T-helper 2 cell treated with Interferon-gamma antibody and Interleukin-4, amounts not matched to agents 5 μg/mL and 100 μg/mL, for 36 hours (primary cell): ENCODE data around the gene AKR1B15.
"Not testable (repeated sequence)": the region's sequence is repeated elsewhere in the genome, so short reads cannot be mapped to it uniquely, and the experiment has no call there.

Experiments used
- DNase-seq: peaks from one replicate; pipeline ENCODE4 v3.0.0; 2021; ENCODE audit warnings: low spot score
- H3K27ac Mint-ChIP-seq: one replicate; pipeline ENCODE4 v1.8.0; 2021; ENCODE audit warnings: mild to moderate bottlenecking, mixed read lengths
- H3K27me3 Mint-ChIP-seq: one replicate; pipeline ENCODE4 v1.8.0; 2021; ENCODE audit warnings: low read depth, mixed read lengths
- H3K36me3 Mint-ChIP-seq: one replicate; pipeline ENCODE4 v1.8.0; 2021; ENCODE audit warnings: low read depth, mixed read lengths
- H3K4me1 Mint-ChIP-seq: one replicate; pipeline ENCODE4 v1.8.0; 2021; ENCODE audit warnings: low read depth, mixed read lengths
- H3K4me3 Mint-ChIP-seq: one replicate; pipeline ENCODE4 v1.8.0; 2022; ENCODE audit warnings: mild to moderate bottlenecking, moderate library complexity, mixed read lengths
- H3K9me3 Mint-ChIP-seq: one replicate; pipeline ENCODE4 v1.8.0; 2021; ENCODE audit warnings: mixed read lengths

AKR1B15 gene

GRCh38 chr7:134520130-134520529 lies 28.8 kb upstream of the AKR1B15 start:
- H3K27me3 Mint-ChIP-seq = peaks cover 22% of the 10 kb centered on the region
- H3K36me3 Mint-ChIP-seq = no peaks in the 10 kb centered on the region
- no peak overlapping the region for H3K4me3 Mint-ChIP-seq
- no peak for DNase-seq
- H3K4me1 Mint-ChIP-seq = no peaks in the 10 kb centered on the region
- H3K9me3 Mint-ChIP-seq = no peaks in the 10 kb centered on the region
- no peak overlapping the region for H3K27ac Mint-ChIP-seq

- no peaks in the 10 kb centered on the region for H3K9me3 Mint-ChIP-seq
- no peaks in the 10 kb centered on the region for H3K4me1 Mint-ChIP-seq
- H3K27ac Mint-ChIP-seq = no peak overlapping the region
- no peak for DNase-seq
- peaks cover 11% of the 10 kb centered on the region for H3K27me3 Mint-ChIP-seq
- H3K4me3 Mint-ChIP-seq = no peak overlapping the region
- no peaks in the 10 kb centered on the region for H3K36me3 Mint-ChIP-seq
Observed at GRCh38 chr7:134522601-134523000, 26.3 kb upstream of the AKR1B15 start.

- not testable (repeated sequence) for H3K9me3 Mint-ChIP-seq, DNase-seq, H3K4me1 Mint-ChIP-seq, H3K36me3 Mint-ChIP-seq, H3K27ac Mint-ChIP-seq, H3K4me3 Mint-ChIP-seq
- peaks cover 18% of the 10 kb centered on the region for H3K27me3 Mint-ChIP-seq
Observed at GRCh38 chr7:134525449-134525848, 23.5 kb upstream of the AKR1B15 start.

- not testable (repeated sequence) for DNase-seq, H3K36me3 Mint-ChIP-seq, H3K4me1 Mint-ChIP-seq, H3K27ac Mint-ChIP-seq, H3K9me3 Mint-ChIP-seq, H3K4me3 Mint-ChIP-seq
- H3K27me3 Mint-ChIP-seq = peaks cover 18% of the 10 kb centered on the region
Observed at GRCh38 chr7:134526552-134527248, 22.2 kb upstream of the AKR1B15 start.

GRCh38 chr7:134527979-134528371 lies 20.9 kb upstream of the AKR1B15 start:
- Mint-ChIP-seq H3K4me1 (no peaks in the 10 kb centered on the region), H3K27me3 (peaks cover 13% of the 10 kb centered on the region), H3K27ac (no peak overlapping the region), H3K4me3 (no peak overlapping the region), H3K9me3 (no peaks in the 10 kb centered on the region), H3K36me3 (no peaks in the 10 kb centered on the region)
- no peak for DNase-seq

GRCh38 chr7:134528749-134529148 lies 20.2 kb upstream of the AKR1B15 start:
- peaks cover 13% of the 10 kb centered on the region for H3K27me3 Mint-ChIP-seq
- H3K4me1 Mint-ChIP-seq = no peaks in the 10 kb centered on the region
- H3K27ac Mint-ChIP-seq = no peak overlapping the region
- H3K4me3 Mint-ChIP-seq = no peak overlapping the region
- DNase-seq = no peak
- H3K9me3 Mint-ChIP-seq = no peaks in the 10 kb centered on the region
- no peaks in the 10 kb centered on the region for H3K36me3 Mint-ChIP-seq

GRCh38 chr7:134530460-134530859 lies 18.4 kb upstream of the AKR1B15 start:
- no peaks in the 10 kb centered on the region for H3K4me1 Mint-ChIP-seq
- H3K27ac Mint-ChIP-seq = no peak overlapping the region
- H3K36me3 Mint-ChIP-seq = no peaks in the 10 kb centered on the region
- no peak for DNase-seq
- H3K9me3 Mint-ChIP-seq = no peaks in the 10 kb centered on the region
- no peak overlapping the region for H3K4me3 Mint-ChIP-seq
- peaks cover 11% of the 10 kb centered on the region for H3K27me3 Mint-ChIP-seq

- no peak overlapping the region for H3K27ac Mint-ChIP-seq
- no peaks in the 10 kb centered on the region for H3K36me3 Mint-ChIP-seq
- no peaks in the 10 kb centered on the region for H3K9me3 Mint-ChIP-seq
- no peak for DNase-seq
- H3K27me3 Mint-ChIP-seq = peaks cover 11% of the 10 kb centered on the region
- H3K4me3 Mint-ChIP-seq = no peak overlapping the region
- no peaks in the 10 kb centered on the region for H3K4me1 Mint-ChIP-seq
Observed at GRCh38 chr7:134532180-134532953, 16.5 kb upstream of the AKR1B15 start.

GRCh38 chr7:134532954-134533218 lies 16.0 kb upstream of the AKR1B15 start:
- no peak overlapping the region for H3K27ac Mint-ChIP-seq
- peaks cover 11% of the 10 kb centered on the region for H3K27me3 Mint-ChIP-seq
- H3K4me3 Mint-ChIP-seq = no peak overlapping the region

GRCh38 chr7:134533288-134533771 lies 15.6 kb upstream of the AKR1B15 start:
- Mint-ChIP-seq H3K9me3 (no peaks in the 10 kb centered on the region), H3K27me3 (peaks cover 11% of the 10 kb centered on the region), H3K4me1 (no peaks in the 10 kb centered on the region), H3K4me3 (no peak overlapping the region), H3K27ac (no peak overlapping the region), H3K36me3 (no peaks in the 10 kb centered on the region)
- no peak for DNase-seq

More at GRCh38 chr7:134532954-134533218, 16.0 kb upstream of the AKR1B15 start:
- DNase-seq = no peak
- Mint-ChIP-seq H3K9me3 (no peaks in the 10 kb centered on the region), H3K36me3 (no peaks in the 10 kb centered on the region), H3K4me1 (no peaks in the 10 kb centered on the region)

GRCh38 chr7:134534633-134535032 lies 14.3 kb upstream of the AKR1B15 start:
- H3K27ac Mint-ChIP-seq = no peak overlapping the region
- no peaks in the 10 kb centered on the region for H3K9me3 Mint-ChIP-seq
- H3K4me3 Mint-ChIP-seq = no peak overlapping the region
- no peaks in the 10 kb centered on the region for H3K36me3 Mint-ChIP-seq
- peaks cover 7% of the 10 kb centered on the region for H3K27me3 Mint-ChIP-seq
- no peak for DNase-seq
- no peaks in the 10 kb centered on the region for H3K4me1 Mint-ChIP-seq

GRCh38 chr7:134535272-134535918 lies 13.5 kb upstream of the AKR1B15 start:
- Mint-ChIP-seq H3K4me3 (no peak overlapping the region), H3K9me3 (no peaks in the 10 kb centered on the region), H3K36me3 (no peaks in the 10 kb centered on the region), H3K27me3 (peaks cover 4% of the 10 kb centered on the region), H3K4me1 (no peaks in the 10 kb centered on the region), H3K27ac (no peak overlapping the region)
- no peak for DNase-seq

- Mint-ChIP-seq H3K36me3 (no peaks in the 10 kb centered on the region), H3K4me1 (no peaks in the 10 kb centered on the region), H3K4me3 (no peak overlapping the region), H3K27ac (no peak overlapping the region), H3K27me3 (peaks cover 4% of the 10 kb centered on the region), H3K9me3 (no peaks in the 10 kb centered on the region)
- DNase-seq = no peak
Observed at GRCh38 chr7:134535919-134536299, 13.0 kb upstream of the AKR1B15 start.

- not testable (repeated sequence) for H3K36me3 Mint-ChIP-seq, H3K9me3 Mint-ChIP-seq, H3K4me1 Mint-ChIP-seq, H3K27ac Mint-ChIP-seq, DNase-seq, H3K4me3 Mint-ChIP-seq, H3K27me3 Mint-ChIP-seq
Observed at GRCh38 chr7:134536558-134536957, 12.4 kb upstream of the AKR1B15 start.
